Naive B cell (primary cell): ENCODE results near the gene HIC2. TPM values are rescaled to one million over a fixed set of nuclear protein-coding genes. Genes with fewer than 3 reads are reported as not detected.
"Not testable (repeated sequence)": the region's sequence is repeated elsewhere in the genome, so short reads cannot be mapped to it uniquely, and the experiment has no call there.

Source experiments
- ATAC-seq, 2 donors: fragments of 150-1000 bp; cut with Tn5 transposase; 2 replicates each; pipeline ENCODE4 v1.10.0; 2021; ENCODE audit warnings: low read depth in 2 of 2, mild to moderate bottlenecking in 2 of 2, moderate library complexity in 2 of 2
- DNase-seq: peaks from one replicate; pipeline ENCODE4 v3.0.0; 2022
- H3K27ac Mint-ChIP-seq, 6 donors: one replicate each; pipeline ENCODE4 v1.8.0; 2020 to 2022; ENCODE audit warnings: mild to moderate bottlenecking in 6 of 6, mixed read lengths in 6 of 6, moderate library complexity in 5 of 6, inconsistent platforms in 2 of 6
- H3K27me3 Mint-ChIP-seq, 3 donors: one replicate each; pipeline ENCODE4 v1.8.0; 2021 to 2022; ENCODE audit warnings: mixed read lengths in 3 of 3, mild to moderate bottlenecking in 1 of 3
- H3K36me3 Mint-ChIP-seq, 2 donors: one replicate each; pipeline ENCODE4 v1.8.0; 2020 to 2022; ENCODE audit warnings: mixed read lengths in 2 of 2, inconsistent platforms in 1 of 2, mild to moderate bottlenecking in 1 of 2
- H3K4me1 Mint-ChIP-seq, 3 donors: one replicate each; pipeline ENCODE4 v1.8.0; 2020 to 2022; ENCODE audit warnings: mixed read lengths in 3 of 3, inconsistent platforms in 1 of 3, mild to moderate bottlenecking in 1 of 3, moderate library complexity in 1 of 3
- H3K4me3 Mint-ChIP-seq, 8 donors: one replicate each; pipeline ENCODE4 v1.8.0; 2020 to 2022; ENCODE audit warnings: mild to moderate bottlenecking in 8 of 8, mixed read lengths in 8 of 8, moderate library complexity in 8 of 8, inconsistent platforms in 2 of 8
- H3K9me3 Mint-ChIP-seq, 7 donors: one replicate each; pipeline ENCODE4 v1.8.0; 2020 to 2022; ENCODE audit warnings: mixed read lengths in 7 of 7, mild to moderate bottlenecking in 5 of 7, inconsistent platforms in 2 of 7, moderate library complexity in 1 of 7
- polyA plus RNA-seq, 6 donors: library from polyadenylated mRNA; unstranded; fragments of 300-500 nt; fragmentation: Illumina TruSeq; gene quantifications; one replicate each; pipeline ENCODE4 v1.2.3, GENCODE V29; 2021; ENCODE audit warnings: low read depth in 6 of 6

HIC2 gene
- polyA plus RNA-seq, 6 donors from 2014 or later = 0.35 to 1.3 (median 0.60) TPM

GRCh38 chr22:21416375-21416774 lies 796 bp upstream of the HIC2 start:
- H3K9me3 Mint-ChIP-seq, DNase-seq, H3K27me3 Mint-ChIP-seq, H3K27ac Mint-ChIP-seq, H3K4me1 Mint-ChIP-seq, H3K4me3 Mint-ChIP-seq, ATAC-seq, H3K36me3 Mint-ChIP-seq: not testable (repeated sequence)

- not testable (repeated sequence) for H3K4me1 Mint-ChIP-seq, H3K27ac Mint-ChIP-seq, DNase-seq, H3K9me3 Mint-ChIP-seq, H3K36me3 Mint-ChIP-seq, H3K27me3 Mint-ChIP-seq
- ATAC-seq = peak; percentile 8 to 11
- peak overlapping the region in 5 of 8 donors; percentile 47 to 80 (median 61) for H3K4me3 Mint-ChIP-seq
Measured at GRCh38 chr22:21417853-21418252, 682 bp downstream of the HIC2 start.

- not testable (repeated sequence) for H3K4me3 Mint-ChIP-seq, H3K36me3 Mint-ChIP-seq, H3K27me3 Mint-ChIP-seq, H3K27ac Mint-ChIP-seq, DNase-seq, H3K9me3 Mint-ChIP-seq, H3K4me1 Mint-ChIP-seq, ATAC-seq
Measured at GRCh38 chr22:21418974-21419638, 1.9 kb downstream of the HIC2 start.

GRCh38 chr22:21420180-21420763 lies 3.1 kb downstream of the HIC2 start:
- H3K9me3 Mint-ChIP-seq, H3K27ac Mint-ChIP-seq, H3K27me3 Mint-ChIP-seq, H3K36me3 Mint-ChIP-seq, H3K4me3 Mint-ChIP-seq, H3K4me1 Mint-ChIP-seq: not testable (repeated sequence)
- DNase-seq = peak; percentile 14
- peak; percentile 74 for ATAC-seq

GRCh38 chr22:21424084-21424709 lies 7.0 kb downstream of the HIC2 start:
- ATAC-seq, H3K9me3 Mint-ChIP-seq, H3K4me3 Mint-ChIP-seq, H3K27me3 Mint-ChIP-seq, H3K4me1 Mint-ChIP-seq, H3K27ac Mint-ChIP-seq, DNase-seq, H3K36me3 Mint-ChIP-seq: not testable (repeated sequence)

GRCh38 chr22:21434378-21435233 lies 17.4 kb downstream of the HIC2 start:
- not testable (repeated sequence) for H3K36me3 Mint-ChIP-seq, H3K9me3 Mint-ChIP-seq, H3K27me3 Mint-ChIP-seq, DNase-seq, ATAC-seq, H3K27ac Mint-ChIP-seq, H3K4me3 Mint-ChIP-seq, H3K4me1 Mint-ChIP-seq

- not testable (repeated sequence) for H3K4me1 Mint-ChIP-seq, DNase-seq, H3K4me3 Mint-ChIP-seq, H3K27me3 Mint-ChIP-seq, H3K36me3 Mint-ChIP-seq, ATAC-seq, H3K27ac Mint-ChIP-seq, H3K9me3 Mint-ChIP-seq
Measured at GRCh38 chr22:21435998-21436810, 19.0 kb downstream of the HIC2 start.

- DNase-seq, H3K9me3 Mint-ChIP-seq, H3K4me1 Mint-ChIP-seq, ATAC-seq, H3K4me3 Mint-ChIP-seq, H3K27me3 Mint-ChIP-seq, H3K36me3 Mint-ChIP-seq, H3K27ac Mint-ChIP-seq: not testable (repeated sequence)
Measured at GRCh38 chr22:21438013-21438412, 20.8 kb downstream of the HIC2 start.

GRCh38 chr22:21440018-21440636 lies 23.0 kb downstream of the HIC2 start:
- H3K4me1 Mint-ChIP-seq, H3K27me3 Mint-ChIP-seq, H3K9me3 Mint-ChIP-seq, H3K36me3 Mint-ChIP-seq, DNase-seq, ATAC-seq, H3K27ac Mint-ChIP-seq, H3K4me3 Mint-ChIP-seq: not testable (repeated sequence)

- DNase-seq, H3K4me3 Mint-ChIP-seq, H3K4me1 Mint-ChIP-seq, H3K27me3 Mint-ChIP-seq, ATAC-seq, H3K9me3 Mint-ChIP-seq, H3K27ac Mint-ChIP-seq, H3K36me3 Mint-ChIP-seq: not testable (repeated sequence)
Measured at GRCh38 chr22:21440676-21441075, 23.5 kb downstream of the HIC2 start.

- not testable (repeated sequence) for H3K27me3 Mint-ChIP-seq, DNase-seq, H3K4me3 Mint-ChIP-seq, H3K4me1 Mint-ChIP-seq, H3K36me3 Mint-ChIP-seq, H3K9me3 Mint-ChIP-seq, H3K27ac Mint-ChIP-seq
- peak; percentile 12 to 20 for ATAC-seq
Measured at GRCh38 chr22:21441170-21441569, 24.0 kb downstream of the HIC2 start.

- not testable (repeated sequence) for H3K27me3 Mint-ChIP-seq, ATAC-seq, H3K4me3 Mint-ChIP-seq, H3K9me3 Mint-ChIP-seq, H3K4me1 Mint-ChIP-seq, H3K36me3 Mint-ChIP-seq, DNase-seq, H3K27ac Mint-ChIP-seq
Measured at GRCh38 chr22:21442123-21442522, 25.0 kb downstream of the HIC2 start.

GRCh38 chr22:21442646-21443045 lies 25.5 kb downstream of the HIC2 start:
- not testable (repeated sequence) for H3K27me3 Mint-ChIP-seq, H3K4me3 Mint-ChIP-seq, H3K36me3 Mint-ChIP-seq, H3K9me3 Mint-ChIP-seq, H3K27ac Mint-ChIP-seq, H3K4me1 Mint-ChIP-seq, DNase-seq, ATAC-seq
